H1 (cell line): ENCODE results near the gene TP53I13.

Experiments
- EZH2 ChIP-seq: fragments of 200-600 bp; sonication (generic); IDR thresholded peaks from 2 replicates; pipeline ENCODE4 v1.7.1; 2012; ENCODE audit warnings: low read depth, mild to moderate bottlenecking, moderate library complexity, low read length, inconsistent platforms; ENCODE audit not compliant: severe bottlenecking
- GABPA ChIP-seq: IDR thresholded peaks from 2 replicates; pipeline ENCODE4 v1.6.1; 2011; ENCODE audit warnings: mild to moderate bottlenecking, low read length, moderate library complexity, borderline replicate concordance; ENCODE audit not compliant: insufficient read depth
- MAFK ChIP-seq: IDR thresholded peaks from 2 replicates; pipeline ENCODE4 v1.6.1; 2012; ENCODE audit warnings: low read depth, mild to moderate bottlenecking, improper control_type of control experiment, low read length
- POLR2A ChIP-seq, 2 experiments: IDR thresholded peaks; 1 replicate in 1 of 2; 2 replicates in 1 of 2; pipeline ENCODE4 v1.6.1; 2011; ENCODE audit warnings: low read depth in 2 of 2, low read length in 2 of 2, mild to moderate bottlenecking in 2 of 2; ENCODE audit errors: control extremely low read depth in 1 of 2
- POLR2AphosphoS5 ChIP-seq: IDR thresholded peaks from 2 replicates; pipeline ENCODE4 v1.6.1; 2011; ENCODE audit warnings: low read depth, low read length
- RAD21 ChIP-seq, 2 experiments: IDR thresholded peaks in 1 of 2; conservative IDR thresholded peaks in 1 of 2; 2 replicates each; pipeline ENCODE4 v1.6.1; 2011; ENCODE audit warnings: low read depth in 2 of 2, low read length in 2 of 2, improper control_type of control experiment in 1 of 2, inconsistent platforms in 1 of 2, mild to moderate bottlenecking in 1 of 2, moderate library complexity in 1 of 2
- SUZ12 ChIP-seq: fragments of 200-600 bp; sonication (generic); IDR thresholded peaks from 2 replicates; pipeline ENCODE4 v1.6.1; 2012; ENCODE audit warnings: mild to moderate bottlenecking, inconsistent platforms, low read length, moderate library complexity, mixed read lengths
- TBP ChIP-seq: IDR thresholded peaks from 2 replicates; pipeline ENCODE4 v1.6.1; 2011; ENCODE audit warnings: low read depth, low read length, improper control_type of control experiment
- TF ChIP-seq, protein P1 (sequence below), 3 experiments: IDR thresholded peaks; 1 replicate in 2 of 3; 2 replicates in 1 of 3; pipeline versions ENCODE4 v1.5.1 to v1.6.1; 2011; ENCODE audit warnings: low read length in 3 of 3, mild to moderate bottlenecking in 3 of 3, inconsistent platforms in 2 of 3, low read depth in 1 of 3, moderate library complexity in 1 of 3; ENCODE audit not compliant: insufficient read depth in 1 of 3; ENCODE audit errors: control extremely low read depth in 1 of 3
- TF ChIP-seq, protein P2 (sequence below): IDR thresholded peaks from 2 replicates; pipeline ENCODE4 v1.6.1; 2012; ENCODE audit warnings: inconsistent platforms

DNA sequence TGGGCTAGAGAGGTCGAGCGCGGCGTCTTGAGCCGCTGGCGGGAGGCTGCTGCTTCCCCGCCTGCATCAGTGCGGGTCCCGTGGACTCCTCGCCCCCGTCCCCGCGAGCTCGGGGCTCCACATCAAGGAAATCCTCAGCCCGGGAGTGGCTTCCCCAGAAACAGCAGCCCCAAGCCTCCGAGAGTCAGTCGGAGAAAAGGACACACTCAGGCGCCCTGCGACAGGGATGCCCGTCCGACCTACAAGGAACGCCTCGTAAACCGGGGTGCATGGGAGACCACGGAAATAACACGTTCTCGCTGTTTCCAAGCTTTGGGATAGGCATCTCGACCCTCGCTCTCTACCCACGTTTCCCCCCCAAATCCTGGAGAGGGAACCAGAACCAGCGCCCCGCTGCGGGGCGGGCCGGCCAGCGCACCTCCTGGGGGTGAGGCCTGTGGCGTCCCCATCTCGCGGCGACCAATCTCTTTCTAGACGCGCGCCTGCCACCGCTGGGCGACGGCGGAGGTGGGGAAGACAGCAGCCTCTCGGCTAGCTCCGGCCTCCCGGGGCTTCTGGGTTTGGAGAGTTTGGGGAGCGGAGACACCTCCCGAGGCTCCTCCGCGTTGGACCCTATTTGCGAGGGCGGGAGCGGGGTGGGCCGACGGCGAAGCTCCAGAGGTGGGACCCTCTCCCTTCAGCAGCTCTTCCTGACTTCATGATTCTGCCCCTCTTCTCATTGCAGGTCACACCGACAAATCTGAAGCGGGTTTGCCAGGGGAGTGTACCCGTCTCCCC is 759 bp upstream of the TP53I13 start:
- TF ChIP-seq EZH2 (peak; percentile 46), RAD21 (IDR thresholded peaks at IDR 0.05 in 1 of 2, conservative IDR thresholded peaks at IDR 0.05 in 1 of 2; ENCODE audit: low read depth in 2 of 2, low read length in 2 of 2) (no peak), TBP (no peak), SUZ12 (peak; percentile 35; the same call in 1 of the 2 replicates), MAFK (no peak), POLR2AphosphoS5 (no peak), GABPA (no peak; the same call in 1 of the 2 replicates), POLR2A (IDR thresholded peaks at IDR 0.05; ENCODE audit: control extremely low read depth in 1 of 2, low read depth in 2 of 2, low read length in 2 of 2) (no peak)
- TF ChIP-seq, protein P1, sequence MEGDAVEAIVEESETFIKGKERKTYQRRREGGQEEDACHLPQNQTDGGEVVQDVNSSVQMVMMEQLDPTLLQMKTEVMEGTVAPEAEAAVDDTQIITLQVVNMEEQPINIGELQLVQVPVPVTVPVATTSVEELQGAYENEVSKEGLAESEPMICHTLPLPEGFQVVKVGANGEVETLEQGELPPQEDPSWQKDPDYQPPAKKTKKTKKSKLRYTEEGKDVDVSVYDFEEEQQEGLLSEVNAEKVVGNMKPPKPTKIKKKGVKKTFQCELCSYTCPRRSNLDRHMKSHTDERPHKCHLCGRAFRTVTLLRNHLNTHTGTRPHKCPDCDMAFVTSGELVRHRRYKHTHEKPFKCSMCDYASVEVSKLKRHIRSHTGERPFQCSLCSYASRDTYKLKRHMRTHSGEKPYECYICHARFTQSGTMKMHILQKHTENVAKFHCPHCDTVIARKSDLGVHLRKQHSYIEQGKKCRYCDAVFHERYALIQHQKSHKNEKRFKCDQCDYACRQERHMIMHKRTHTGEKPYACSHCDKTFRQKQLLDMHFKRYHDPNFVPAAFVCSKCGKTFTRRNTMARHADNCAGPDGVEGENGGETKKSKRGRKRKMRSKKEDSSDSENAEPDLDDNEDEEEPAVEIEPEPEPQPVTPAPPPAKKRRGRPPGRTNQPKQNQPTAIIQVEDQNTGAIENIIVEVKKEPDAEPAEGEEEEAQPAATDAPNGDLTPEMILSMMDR (IDR thresholded peaks at IDR 0.05; ENCODE audit: control extremely low read depth in 1 of 3, insufficient read depth in 1 of 3, low read depth in 1 of 3, low read length in 3 of 3), result peak in 2 of 3 experiments; percentile 17 to 27; a peak in 3 of 4 replicates
- TF ChIP-seq, protein P2, sequence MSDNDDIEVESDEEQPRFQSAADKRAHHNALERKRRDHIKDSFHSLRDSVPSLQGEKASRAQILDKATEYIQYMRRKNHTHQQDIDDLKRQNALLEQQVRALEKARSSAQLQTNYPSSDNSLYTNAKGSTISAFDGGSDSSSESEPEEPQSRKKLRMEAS, result no peak
